Glomerular visceral epithelial cell (primary cell): Measurements from ENCODE around the gene RAD51B.
A peak's percentile ranks its signal among the peaks of the same experiment; 100 is the strongest.
"Not testable (repeated sequence)": the region's sequence is repeated elsewhere in the genome, so short reads cannot be mapped to it uniquely, and the experiment has no call there.

Experiments used
- DNase-seq: peaks from one replicate; pipeline ENCODE4 v3.0.0-alpha.2; 2016; ENCODE audit errors: extremely low spot score

The RAD51B gene

DNA sequence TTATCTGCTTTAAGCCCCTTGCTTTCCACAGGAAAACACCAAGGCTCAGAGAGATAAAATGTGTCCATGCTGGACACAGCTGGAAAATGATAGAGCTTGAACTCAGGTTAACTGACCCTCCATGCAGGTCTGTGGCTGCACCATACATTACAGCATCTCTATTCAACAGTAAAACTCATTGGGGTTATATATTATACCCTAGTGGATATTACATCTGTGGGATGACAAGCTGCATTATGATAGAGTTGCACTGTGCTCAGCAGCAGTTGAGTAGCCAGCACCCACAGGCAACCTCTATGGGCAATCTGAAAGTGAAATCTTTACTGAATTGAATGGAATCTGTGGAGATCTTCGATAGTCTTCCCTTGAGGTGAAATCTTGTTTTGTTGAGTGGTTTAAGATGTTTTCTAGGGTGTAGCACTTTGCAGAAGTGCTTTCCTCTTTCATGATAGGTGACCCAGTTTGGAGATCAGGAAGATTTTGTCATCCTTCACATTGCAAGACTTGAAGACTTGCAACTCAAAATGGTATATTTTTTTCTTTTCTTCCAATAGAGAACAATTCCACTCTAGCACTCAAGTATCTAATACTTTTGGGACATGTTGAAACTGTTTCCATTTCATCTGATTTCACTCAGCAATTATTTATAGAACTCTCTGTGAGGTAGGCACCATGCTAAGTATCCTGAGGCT is 389.2 kb downstream of the RAD51B start:
- no peak for DNase-seq

DNA sequence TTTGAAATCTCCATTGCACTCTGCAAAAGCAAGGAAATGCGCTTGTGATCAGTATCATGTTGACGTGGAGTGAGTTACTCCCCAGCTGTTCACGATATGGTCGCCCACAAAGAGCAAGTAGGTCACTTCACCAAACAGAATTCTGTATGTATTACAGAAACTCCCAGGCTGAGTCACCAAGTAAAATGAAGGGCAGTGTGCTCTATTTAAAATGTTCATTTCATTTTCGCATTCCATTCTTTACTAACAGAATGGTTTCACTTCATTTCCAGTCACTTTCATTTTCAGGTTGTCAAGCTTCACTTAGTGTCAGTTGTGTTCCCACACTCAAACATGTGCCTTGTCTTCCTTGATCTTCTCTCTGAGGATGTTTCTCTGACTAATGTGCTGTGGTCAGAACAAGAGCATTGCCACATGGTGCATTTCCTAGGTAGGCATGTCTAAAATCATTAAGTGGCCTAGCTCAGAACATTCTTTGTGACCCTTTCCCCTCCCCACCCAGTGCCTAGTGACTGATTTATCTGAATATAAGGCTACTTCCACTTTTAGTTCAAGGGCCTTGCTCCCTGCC is 391.2 kb downstream of the RAD51B start:
- peak; percentile 97 for DNase-seq

- DNase-seq = no peak
Observed at GRCh38 chr14:68211421-68211820, 391.8 kb downstream of the RAD51B start.

- DNase-seq = no peak
Observed at GRCh38 chr14:68211886-68212285, 392.3 kb downstream of the RAD51B start.

DNA sequence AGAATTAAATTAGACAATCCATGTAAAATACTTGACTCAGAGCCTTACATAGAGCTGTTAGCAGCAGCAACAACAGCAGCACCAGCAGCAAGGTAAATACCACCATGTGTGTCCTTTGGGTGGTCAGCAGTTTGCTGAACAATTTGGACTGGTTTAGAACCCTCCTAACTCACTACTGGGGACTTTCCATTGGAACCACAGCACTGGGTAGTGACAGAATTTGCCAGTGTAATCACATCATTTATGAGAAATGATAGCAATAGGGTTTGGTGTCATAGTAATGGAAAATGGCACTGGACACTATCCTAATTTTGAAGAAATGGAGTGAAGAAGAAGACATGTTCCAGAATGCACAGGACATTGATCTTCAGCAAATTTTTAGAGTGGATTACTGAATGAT is 392.8 kb downstream of the RAD51B start:
- DNase-seq = no peak

- DNase-seq = no peak
Observed at GRCh38 chr14:68214431-68214830, 394.9 kb downstream of the RAD51B start.

DNA sequence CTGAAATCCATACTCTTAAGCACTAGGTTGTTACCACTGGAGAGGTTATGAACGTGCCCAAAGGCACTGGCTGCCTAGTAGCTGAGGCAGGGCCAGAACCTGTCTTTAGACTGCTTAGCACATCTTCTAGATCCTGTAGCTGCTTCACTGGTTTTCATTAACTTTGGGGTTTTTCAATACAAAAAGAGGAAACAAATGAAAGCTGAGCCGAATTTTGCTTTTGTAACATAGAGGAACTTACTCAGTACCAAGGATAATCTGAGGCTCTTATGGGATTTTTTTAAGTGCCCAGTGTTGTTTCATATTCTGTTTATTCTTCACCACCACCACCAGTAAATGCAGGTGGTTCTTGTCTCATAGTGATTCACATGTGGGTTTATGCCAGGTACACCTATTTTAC is 396.1 kb downstream of the RAD51B start:
- DNase-seq = no peak

- DNase-seq = no peak
Observed at GRCh38 chr14:68216079-68216478, 396.5 kb downstream of the RAD51B start.

DNA sequence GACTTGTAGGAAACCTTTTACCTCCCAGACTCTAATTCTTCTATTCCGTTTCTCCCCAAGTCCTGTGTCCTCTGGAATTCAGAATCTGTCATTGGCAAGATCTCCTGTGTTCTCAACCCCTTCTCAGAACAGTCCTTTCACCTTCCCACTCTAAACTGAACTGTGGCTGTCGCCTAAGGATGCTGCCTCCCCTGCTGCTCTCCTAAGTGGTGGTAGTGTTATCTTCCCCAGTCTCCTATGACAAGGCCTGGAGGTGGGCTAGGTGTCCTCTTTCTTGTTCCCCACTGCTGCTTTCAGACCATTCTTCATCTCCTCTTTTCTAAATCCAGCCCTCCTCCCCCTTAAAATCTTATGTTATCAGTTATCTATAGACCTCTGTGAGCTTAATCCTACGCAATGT is 397.4 kb downstream of the RAD51B start:
- no peak for DNase-seq

DNA sequence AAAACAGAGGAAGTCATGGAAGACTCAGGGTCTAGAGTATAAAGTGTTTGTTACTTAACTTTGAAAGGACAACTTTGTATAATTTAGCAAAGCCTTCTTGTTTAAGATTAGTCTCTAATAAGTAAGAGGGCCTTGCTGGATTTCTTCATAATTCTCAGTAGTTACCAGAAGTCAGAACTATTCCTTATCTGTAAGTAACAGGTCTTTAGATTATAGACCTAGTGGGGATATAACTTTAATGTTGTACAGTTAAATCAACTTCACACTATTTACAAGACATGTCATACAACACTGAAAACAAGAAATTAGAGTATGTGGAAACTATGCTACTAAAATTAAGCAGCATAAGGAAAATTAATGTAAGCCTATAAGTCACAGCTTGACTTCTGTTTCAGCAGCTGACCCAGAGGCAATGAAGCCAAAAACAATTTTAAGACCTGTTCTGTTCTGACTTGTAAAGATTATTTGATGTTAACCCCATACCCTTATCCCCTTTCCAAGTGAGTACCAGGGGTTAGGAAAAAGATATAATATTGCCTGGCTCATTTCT is 398.3 kb downstream of the RAD51B start:
- no peak for DNase-seq

DNA sequence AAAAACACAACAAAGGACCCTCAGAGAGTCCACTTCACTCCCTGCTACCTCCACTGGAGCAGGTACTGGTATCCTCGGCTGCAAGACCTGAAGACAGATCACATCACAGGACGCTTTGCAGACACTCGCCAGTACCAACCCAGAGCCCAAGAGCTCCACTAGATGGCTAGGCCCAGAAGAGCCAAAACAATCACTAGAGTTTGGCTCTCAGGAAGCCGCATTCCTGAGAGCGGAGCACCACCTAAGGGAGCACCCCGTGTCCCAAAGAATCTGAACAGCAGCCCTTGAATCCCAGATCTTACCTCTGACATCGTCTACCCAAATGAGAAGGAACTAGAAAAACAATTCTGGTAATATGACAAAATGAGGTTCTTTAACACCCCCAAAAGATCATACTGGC is 399.8 kb downstream of the RAD51B start:
- DNase-seq = no peak

GRCh38 chr14:68221046-68221445 is 401.5 kb downstream of the RAD51B start:
- not testable (repeated sequence) for DNase-seq

GRCh38 chr14:68222154-68222553 is 402.6 kb downstream of the RAD51B start:
- DNase-seq = no peak

- no peak for DNase-seq
Observed at GRCh38 chr14:68222726-68223125, 403.1 kb downstream of the RAD51B start.

DNA sequence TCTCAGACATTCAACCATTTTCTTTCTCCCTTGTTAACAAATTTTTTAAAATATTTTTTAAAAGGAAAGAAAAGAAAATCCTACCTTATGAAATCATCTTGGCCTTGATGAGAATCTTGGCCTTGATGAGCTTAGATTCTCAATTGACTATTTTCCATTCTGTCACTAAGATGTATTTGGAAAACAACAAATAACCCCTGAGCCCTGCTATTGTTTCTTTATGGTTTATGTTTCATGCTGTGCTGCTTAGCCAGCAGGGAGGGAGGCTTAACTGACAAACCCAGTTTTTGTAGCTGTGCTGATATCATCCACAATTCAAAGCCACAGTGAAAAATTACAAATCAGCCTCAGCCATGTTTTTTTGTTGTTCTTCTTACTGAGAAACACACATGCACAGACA is 404.1 kb downstream of the RAD51B start:
- DNase-seq = no peak

- no peak for DNase-seq
Observed at GRCh38 chr14:68225321-68225720, 405.7 kb downstream of the RAD51B start.

- DNase-seq = no peak
Observed at GRCh38 chr14:68226523-68226922, 406.9 kb downstream of the RAD51B start.

- DNase-seq = no peak
Observed at GRCh38 chr14:68228656-68229055, 409.1 kb downstream of the RAD51B start.

DNA sequence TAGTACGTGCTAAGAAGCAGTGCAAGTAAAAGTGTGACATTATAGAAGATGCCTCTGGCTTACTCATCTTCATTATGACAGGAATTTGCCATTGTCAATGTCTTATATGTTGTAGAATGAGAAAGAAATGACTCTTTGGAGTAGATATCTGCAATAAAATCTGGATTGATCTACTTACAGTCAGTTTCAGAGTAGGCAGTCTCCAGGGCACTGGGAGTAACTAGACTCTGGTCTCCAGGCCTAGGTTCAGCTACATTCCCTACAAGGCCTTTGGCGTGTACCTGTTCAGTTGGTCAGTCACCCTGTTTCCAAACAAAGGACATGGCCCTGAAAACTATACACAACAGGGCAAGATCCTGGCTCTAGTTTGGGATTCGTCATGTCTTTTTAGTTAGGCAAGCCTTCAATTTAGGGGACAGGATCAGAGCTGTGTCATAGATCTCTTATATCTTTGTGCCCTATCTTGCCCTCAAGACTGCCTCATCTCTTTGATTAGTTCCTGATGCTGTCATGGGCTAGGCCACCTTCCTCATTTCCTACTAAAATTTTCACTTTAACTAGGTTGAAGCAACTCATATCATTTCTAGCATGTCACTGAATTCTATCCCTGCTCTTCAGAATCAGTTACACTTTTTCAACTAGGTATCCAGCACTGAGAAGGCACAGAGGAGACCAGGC is 410.0 kb downstream of the RAD51B start:
- DNase-seq = no peak

DNA sequence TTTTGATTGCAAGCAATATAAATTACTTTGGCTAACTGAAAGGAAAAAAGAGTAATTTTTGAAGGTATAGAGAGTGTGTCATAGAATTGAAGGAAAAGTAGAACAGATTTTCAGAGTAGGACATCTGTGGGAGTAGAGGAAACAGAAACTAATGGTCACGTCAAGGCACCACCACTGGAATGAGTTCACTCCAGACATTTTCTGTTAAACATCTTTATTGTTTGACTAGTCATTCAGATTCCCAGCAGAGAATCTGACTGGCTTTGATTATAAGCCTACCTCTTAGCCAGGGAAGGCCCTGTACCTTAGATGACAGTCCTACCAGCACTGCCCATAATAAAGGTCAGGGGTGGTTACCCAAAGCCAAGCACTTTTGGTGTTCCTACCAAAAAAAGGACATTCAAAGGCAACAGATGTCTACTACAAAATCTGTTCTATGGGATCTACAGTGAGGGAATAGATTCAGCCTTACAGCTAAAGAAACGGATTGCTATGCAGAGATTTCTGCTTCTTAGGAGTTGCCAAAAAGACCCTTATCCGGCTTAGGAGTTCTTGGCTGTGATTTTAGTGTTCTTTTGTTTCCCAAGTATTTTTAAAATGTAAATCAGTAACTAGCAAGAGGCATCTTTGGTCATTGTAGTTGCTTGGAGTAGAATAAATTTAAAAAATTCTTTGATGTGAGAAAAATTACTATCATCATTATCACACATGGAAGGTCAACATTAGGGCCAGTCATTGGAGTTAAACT is 410.8 kb downstream of the RAD51B start:
- DNase-seq = no peak

- DNase-seq = no peak
Observed at GRCh38 chr14:68230950-68231717, 411.6 kb downstream of the RAD51B start.

DNA sequence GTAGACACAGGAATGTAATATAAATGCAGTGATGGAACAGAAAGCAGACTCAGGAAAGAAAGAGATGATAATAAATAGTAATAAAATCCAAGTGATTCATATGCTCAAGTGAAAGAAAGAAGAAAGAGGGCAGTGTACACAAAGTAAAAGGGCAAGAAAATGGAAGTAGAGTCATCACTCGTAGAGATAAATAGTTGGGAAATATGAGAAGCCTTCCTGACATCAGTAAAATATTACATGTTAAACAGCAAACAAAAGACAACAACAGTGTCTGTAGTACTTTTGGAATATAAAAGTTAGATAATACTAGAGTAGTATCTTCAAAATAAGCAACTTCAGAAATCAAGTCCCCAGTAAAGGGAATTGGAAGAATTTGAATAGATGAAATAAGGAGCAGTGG is 412.3 kb downstream of the RAD51B start:
- DNase-seq = no peak
